GM23338 (cell line): Measurements from ENCODE around the gene MAP3K7CL.

Experiments used
- CREB1 ChIP-seq: fragments of 250-450 bp; sonication (Bioruptor Pico); IDR thresholded peaks from 2 replicates; pipeline ENCODE4 v1.5.0; 2020; ENCODE audit warnings: low read depth, mild to moderate bottlenecking, moderate library complexity
- EZH2 ChIP-seq: fragments of 200-600 bp; sonication (generic); IDR thresholded peaks from one replicate; pipeline ENCODE4 v1.8.0; 2017; ENCODE audit warnings: antibody characterized with exemption, mild to moderate bottlenecking, low read depth; ENCODE audit not compliant: unreplicated experiment
- JUNB ChIP-seq: IDR thresholded peaks from one replicate; pipeline ENCODE4 v1.6.1; 2016; ENCODE audit warnings: antibody characterized with exemption; ENCODE audit not compliant: unreplicated experiment
- POLR2AphosphoS5 ChIP-seq: IDR thresholded peaks from 2 replicates; pipeline ENCODE4 v1.6.1; 2016; ENCODE audit warnings: antibody characterized with exemption, low read depth
- REST ChIP-seq: IDR thresholded peaks from one replicate; pipeline ENCODE4 v1.6.1; 2018; ENCODE audit warnings: antibody characterized with exemption; ENCODE audit not compliant: unreplicated experiment
- TF ChIP-seq, protein P1 (sequence below), 2 experiments: fragments of 200-600 bp in 1 of 2; sonication (generic) in 1 of 2; conservative IDR thresholded peaks; 2 replicates each; pipeline versions ENCODE4 v1.5.1 to v1.6.1; 2016 to 2017; ENCODE audit warnings: antibody characterized with exemption in 2 of 2, low read depth in 2 of 2, mild to moderate bottlenecking in 2 of 2, moderate library complexity in 1 of 2

GRCh38 chr21:29148530-29148929, 18.1 kb downstream of the MAP3K7CL start:
- TF ChIP-seq REST (no peak), EZH2 (no peak), POLR2AphosphoS5 (no peak), CREB1 (CRISPR knock-in tag) (no peak), JUNB (no peak)
- TF ChIP-seq, protein P1, sequence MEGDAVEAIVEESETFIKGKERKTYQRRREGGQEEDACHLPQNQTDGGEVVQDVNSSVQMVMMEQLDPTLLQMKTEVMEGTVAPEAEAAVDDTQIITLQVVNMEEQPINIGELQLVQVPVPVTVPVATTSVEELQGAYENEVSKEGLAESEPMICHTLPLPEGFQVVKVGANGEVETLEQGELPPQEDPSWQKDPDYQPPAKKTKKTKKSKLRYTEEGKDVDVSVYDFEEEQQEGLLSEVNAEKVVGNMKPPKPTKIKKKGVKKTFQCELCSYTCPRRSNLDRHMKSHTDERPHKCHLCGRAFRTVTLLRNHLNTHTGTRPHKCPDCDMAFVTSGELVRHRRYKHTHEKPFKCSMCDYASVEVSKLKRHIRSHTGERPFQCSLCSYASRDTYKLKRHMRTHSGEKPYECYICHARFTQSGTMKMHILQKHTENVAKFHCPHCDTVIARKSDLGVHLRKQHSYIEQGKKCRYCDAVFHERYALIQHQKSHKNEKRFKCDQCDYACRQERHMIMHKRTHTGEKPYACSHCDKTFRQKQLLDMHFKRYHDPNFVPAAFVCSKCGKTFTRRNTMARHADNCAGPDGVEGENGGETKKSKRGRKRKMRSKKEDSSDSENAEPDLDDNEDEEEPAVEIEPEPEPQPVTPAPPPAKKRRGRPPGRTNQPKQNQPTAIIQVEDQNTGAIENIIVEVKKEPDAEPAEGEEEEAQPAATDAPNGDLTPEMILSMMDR (conservative IDR thresholded peaks at IDR 0.05; ENCODE audit: low read depth in 2 of 2) = no peak
